ENCODE measurements around the gene QRICH2. TPM values are rescaled to one million over a fixed set of nuclear protein-coding genes. Genes with fewer than 3 reads are reported as not detected.

Gene QRICH2
- total RNA-seq, 1 donor from 2014 or later: 3.8 TPM

DNA sequence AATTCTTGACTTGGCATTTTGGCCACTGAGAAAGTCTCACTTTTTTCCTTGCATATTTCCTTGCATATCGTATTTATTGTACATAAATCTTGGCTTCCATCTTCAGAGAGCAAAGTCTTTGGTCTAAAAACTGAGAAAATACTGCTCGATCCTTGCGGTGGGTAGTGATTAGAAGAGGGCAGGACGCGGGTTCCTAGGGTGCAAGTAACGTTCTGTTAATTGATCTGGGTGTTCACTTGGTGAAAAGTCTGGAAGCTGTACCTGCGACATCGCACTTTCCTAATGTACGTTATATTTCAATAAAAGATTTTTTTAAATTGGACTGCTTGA is 43.7 kb downstream of the QRICH2 start:
- peak overlapping the region; percentile 72 for H3K4me3 Mint-ChIP-seq (ENCODE audit: unreplicated experiment)
- Histone ChIP-seq H3K4me3 (ENCODE audit: insufficient read depth, low read depth, low read length) (no peak overlapping the region), H4K20me1 (ENCODE audit: insufficient read depth, low read length) (peaks cover 7% of the 10 kb centered on the region), H3K27ac (ENCODE audit: low read depth, low read length) (peak overlapping the region; percentile 80), H3K36me3 (ENCODE audit: insufficient read depth, low read length) (peaks cover 4% of the 10 kb centered on the region), H3K79me2 (ENCODE audit: insufficient read depth, low read length) (peaks cover 35% of the 10 kb centered on the region), H3K9me3 (ENCODE audit: insufficient read depth, low read depth, low read length) (no peaks in the 10 kb centered on the region), H2AFZ (ENCODE audit: low read depth, low read length) (peak overlapping the region; percentile 50), H3K27me3 (ENCODE audit: insufficient read depth, low read length) (no peaks in the 10 kb centered on the region), H3K9ac (ENCODE audit: low read length) (peak overlapping the region; percentile 49), H3K4me1 (ENCODE audit: insufficient read depth, low read length) (peaks cover 26% of the 10 kb centered on the region), H3K4me2 (ENCODE audit: low read length) (peak overlapping the region; percentile 79)
- no peaks in the 10 kb centered on the region for H3K36me3 Mint-ChIP-seq (ENCODE audit: low read depth, unreplicated experiment)
- H3K9me3 Mint-ChIP-seq (ENCODE audit: unreplicated experiment): no peaks in the 10 kb centered on the region
- H3K27ac Mint-ChIP-seq (ENCODE audit: unreplicated experiment): peak overlapping the region; percentile 88
- DNase-seq (ENCODE audit: low read depth) (no peak), FAIRE-seq (no peak)
- TF ChIP-seq, protein P1, sequence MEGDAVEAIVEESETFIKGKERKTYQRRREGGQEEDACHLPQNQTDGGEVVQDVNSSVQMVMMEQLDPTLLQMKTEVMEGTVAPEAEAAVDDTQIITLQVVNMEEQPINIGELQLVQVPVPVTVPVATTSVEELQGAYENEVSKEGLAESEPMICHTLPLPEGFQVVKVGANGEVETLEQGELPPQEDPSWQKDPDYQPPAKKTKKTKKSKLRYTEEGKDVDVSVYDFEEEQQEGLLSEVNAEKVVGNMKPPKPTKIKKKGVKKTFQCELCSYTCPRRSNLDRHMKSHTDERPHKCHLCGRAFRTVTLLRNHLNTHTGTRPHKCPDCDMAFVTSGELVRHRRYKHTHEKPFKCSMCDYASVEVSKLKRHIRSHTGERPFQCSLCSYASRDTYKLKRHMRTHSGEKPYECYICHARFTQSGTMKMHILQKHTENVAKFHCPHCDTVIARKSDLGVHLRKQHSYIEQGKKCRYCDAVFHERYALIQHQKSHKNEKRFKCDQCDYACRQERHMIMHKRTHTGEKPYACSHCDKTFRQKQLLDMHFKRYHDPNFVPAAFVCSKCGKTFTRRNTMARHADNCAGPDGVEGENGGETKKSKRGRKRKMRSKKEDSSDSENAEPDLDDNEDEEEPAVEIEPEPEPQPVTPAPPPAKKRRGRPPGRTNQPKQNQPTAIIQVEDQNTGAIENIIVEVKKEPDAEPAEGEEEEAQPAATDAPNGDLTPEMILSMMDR (IDR thresholded peaks at IDR 0.05; ENCODE audit: insufficient read depth, low read depth, low read length): no peak
- TF ChIP-seq EZH2 (IDR thresholded peaks at IDR 0.05; ENCODE audit: insufficient read depth, low read length): no peak
- peaks cover 35% of the 10 kb centered on the region for H3K4me1 Mint-ChIP-seq (ENCODE audit: low read depth, unreplicated experiment)
- H3K27me3 Mint-ChIP-seq (ENCODE audit: low read depth, unreplicated experiment): no peaks in the 10 kb centered on the region

DNA sequence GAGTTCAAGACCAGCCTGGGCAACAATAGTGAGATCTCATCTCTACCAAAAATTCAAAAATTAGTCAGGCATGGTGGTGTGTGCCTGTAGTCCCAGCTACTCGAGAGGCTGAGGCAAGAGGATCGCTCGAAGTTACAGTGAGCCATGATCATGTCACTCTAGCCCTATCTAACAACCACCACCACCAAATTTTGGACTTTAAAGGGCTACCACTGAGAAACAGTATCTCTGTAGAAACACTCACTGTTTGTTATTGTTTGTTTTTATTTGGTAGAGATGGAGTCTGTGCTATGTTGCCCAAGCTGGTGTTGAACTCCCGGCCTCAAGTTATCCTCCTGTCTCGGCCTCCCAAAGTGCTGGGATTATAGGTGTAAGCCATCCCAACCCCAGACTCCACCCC is 44.2 kb downstream of the QRICH2 start:
- Histone ChIP-seq H3K9ac (ENCODE audit: low read length) (peak overlapping the region; percentile 49), H3K36me3 (ENCODE audit: insufficient read depth, low read length) (no peaks in the 10 kb centered on the region), H3K4me1 (ENCODE audit: insufficient read depth, low read length) (peaks cover 28% of the 10 kb centered on the region), H3K27me3 (ENCODE audit: insufficient read depth, low read length) (no peaks in the 10 kb centered on the region), H3K9me3 (ENCODE audit: insufficient read depth, low read depth, low read length) (no peaks in the 10 kb centered on the region), H3K4me3 (ENCODE audit: insufficient read depth, low read depth, low read length) (no peak overlapping the region), H4K20me1 (ENCODE audit: insufficient read depth, low read length) (peaks cover 2% of the 10 kb centered on the region), H3K79me2 (ENCODE audit: insufficient read depth, low read length) (peaks cover 30% of the 10 kb centered on the region), H3K4me2 (ENCODE audit: low read length) (peak overlapping the region; percentile 79), H2AFZ (ENCODE audit: low read depth, low read length) (no peak overlapping the region), H3K27ac (ENCODE audit: low read depth, low read length) (peak overlapping the region; percentile 80)
- Mint-ChIP-seq H3K9me3 (ENCODE audit: unreplicated experiment) (no peaks in the 10 kb centered on the region), H3K36me3 (ENCODE audit: low read depth, unreplicated experiment) (no peaks in the 10 kb centered on the region), H3K4me3 (ENCODE audit: unreplicated experiment) (no peak overlapping the region), H3K4me1 (ENCODE audit: low read depth, unreplicated experiment) (peaks cover 33% of the 10 kb centered on the region), H3K27me3 (ENCODE audit: low read depth, unreplicated experiment) (no peaks in the 10 kb centered on the region), H3K27ac (ENCODE audit: unreplicated experiment) (peak overlapping the region; percentile 88)
- FAIRE-seq (no peak), DNase-seq (ENCODE audit: low read depth) (no peak)
- TF ChIP-seq EZH2 (IDR thresholded peaks at IDR 0.05; ENCODE audit: insufficient read depth, low read length): no peak
- TF ChIP-seq, protein P1 (IDR thresholded peaks at IDR 0.05; ENCODE audit: insufficient read depth, low read depth, low read length): no peak

DNA sequence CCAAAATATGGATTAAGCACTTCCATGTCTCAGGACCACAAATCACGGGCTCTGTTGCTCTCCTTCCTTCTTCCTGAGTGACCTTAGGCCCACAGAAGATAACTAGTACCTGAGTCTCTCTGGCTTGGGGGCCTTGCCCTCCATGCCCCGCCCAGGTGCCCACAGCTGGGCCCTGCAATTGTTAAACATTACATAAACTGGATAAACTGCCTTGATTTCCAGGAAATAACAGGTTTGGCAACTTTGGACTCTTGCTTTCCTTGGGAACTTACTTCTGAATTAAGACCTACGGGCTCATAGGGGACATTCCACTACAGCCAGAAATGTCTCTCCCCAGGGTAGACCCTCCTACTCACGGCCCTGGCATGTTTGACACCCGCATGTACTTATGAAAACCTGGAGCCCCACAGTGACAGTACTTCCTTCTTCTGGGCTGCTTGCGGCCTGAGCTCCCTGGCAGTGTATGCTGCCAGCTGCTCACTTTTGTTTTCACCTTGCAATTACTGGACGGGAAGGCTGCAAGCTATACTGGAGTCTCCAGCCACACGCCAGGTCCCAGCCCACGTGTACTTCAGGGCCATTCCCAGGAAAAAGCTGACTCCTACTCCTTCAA is 45.2 kb downstream of the QRICH2 start:
- FAIRE-seq (no peak), DNase-seq (ENCODE audit: low read depth) (peak; percentile 14)
- peaks cover 27% of the 10 kb centered on the region for H3K4me1 Mint-ChIP-seq (ENCODE audit: low read depth, unreplicated experiment)
- peaks cover 28% of the 10 kb centered on the region for H3K4me1 ChIP-seq (ENCODE audit: insufficient read depth, low read length)
- no peak overlapping the region for H3K4me3 Mint-ChIP-seq (ENCODE audit: unreplicated experiment)
- H3K9me3 ChIP-seq (ENCODE audit: insufficient read depth, low read depth, low read length): no peaks in the 10 kb centered on the region
- peak overlapping the region; percentile 61 for H2AFZ ChIP-seq (ENCODE audit: low read depth, low read length)
- no peaks in the 10 kb centered on the region for H3K27me3 Mint-ChIP-seq (ENCODE audit: low read depth, unreplicated experiment)
- H3K9ac ChIP-seq (ENCODE audit: low read length): no peak overlapping the region
- H3K4me2 ChIP-seq (ENCODE audit: low read length): peak overlapping the region; percentile 0
- H3K27ac Mint-ChIP-seq (ENCODE audit: unreplicated experiment): peak overlapping the region; percentile 49
- H3K36me3 Mint-ChIP-seq (ENCODE audit: low read depth, unreplicated experiment): no peaks in the 10 kb centered on the region
- no peaks in the 10 kb centered on the region for H3K9me3 Mint-ChIP-seq (ENCODE audit: unreplicated experiment)
- peaks cover 2% of the 10 kb centered on the region for H4K20me1 ChIP-seq (ENCODE audit: insufficient read depth, low read length)
- no peak overlapping the region for H3K27ac ChIP-seq (ENCODE audit: low read depth, low read length)
- H3K79me2 ChIP-seq (ENCODE audit: insufficient read depth, low read length): peaks cover 22% of the 10 kb centered on the region
- TF ChIP-seq EZH2 (IDR thresholded peaks at IDR 0.05; ENCODE audit: insufficient read depth, low read length): no peak
- TF ChIP-seq, protein P1 (IDR thresholded peaks at IDR 0.05; ENCODE audit: insufficient read depth, low read depth, low read length): no peak
- no peaks in the 10 kb centered on the region for H3K36me3 ChIP-seq (ENCODE audit: insufficient read depth, low read length)
- H3K27me3 ChIP-seq (ENCODE audit: insufficient read depth, low read length): no peaks in the 10 kb centered on the region
- no peak overlapping the region for H3K4me3 ChIP-seq (ENCODE audit: insufficient read depth, low read depth, low read length)

Data from astrocyte (in vitro differentiated cells and primary cell).